Mesothelial cell of epicardium (in vitro differentiated cells): Measurements from ENCODE around the gene STX8. TPM values are rescaled to one million over a fixed set of nuclear protein-coding genes. Genes with fewer than 3 reads are reported as not detected.

Experiments
- DNase-seq, 2 experiments: peaks; one replicate each; pipeline ENCODE4 v3.0.0; 2021; ENCODE audit warnings: low spot score in 2 of 2; ENCODE audit not compliant: unreplicated experiment in 2 of 2
- H3K27ac Mint-ChIP-seq: 2 replicates; pipeline ENCODE4 v1.8.0; 2021; ENCODE audit warnings: mixed read lengths
- H3K27me3 Mint-ChIP-seq: 2 replicates; pipeline ENCODE4 v1.8.0; 2021; ENCODE audit warnings: low read depth, mixed read lengths
- H3K36me3 Mint-ChIP-seq: 2 replicates; pipeline ENCODE4 v1.8.0; 2021; ENCODE audit warnings: mixed read lengths
- H3K4me1 Mint-ChIP-seq: 2 replicates; pipeline ENCODE4 v1.8.0; 2021; ENCODE audit warnings: mixed read lengths
- H3K4me3 Mint-ChIP-seq: 2 replicates; pipeline ENCODE4 v1.8.0; 2021; ENCODE audit warnings: mild to moderate bottlenecking, moderate library complexity, mixed read lengths
- H3K9me3 Mint-ChIP-seq: 2 replicates; pipeline ENCODE4 v1.8.0; 2021; ENCODE audit warnings: mixed read lengths
- total RNA-seq: library from RNA; stranded (reverse); gene quantifications from 3 replicates; pipeline ENCODE4 v1.2.1, GENCODE V29; 2021
- TF ChIP-seq, protein P1 (sequence below): fragments of 200-600 bp; sonication (generic); IDR thresholded peaks from one replicate; pipeline ENCODE4 v1.5.0; 2021; ENCODE audit warnings: antibody characterized with exemption; ENCODE audit not compliant: unreplicated experiment

The STX8 gene
- total RNA-seq, 1 donor from 2014 or later, result 53.3 TPM

DNA sequence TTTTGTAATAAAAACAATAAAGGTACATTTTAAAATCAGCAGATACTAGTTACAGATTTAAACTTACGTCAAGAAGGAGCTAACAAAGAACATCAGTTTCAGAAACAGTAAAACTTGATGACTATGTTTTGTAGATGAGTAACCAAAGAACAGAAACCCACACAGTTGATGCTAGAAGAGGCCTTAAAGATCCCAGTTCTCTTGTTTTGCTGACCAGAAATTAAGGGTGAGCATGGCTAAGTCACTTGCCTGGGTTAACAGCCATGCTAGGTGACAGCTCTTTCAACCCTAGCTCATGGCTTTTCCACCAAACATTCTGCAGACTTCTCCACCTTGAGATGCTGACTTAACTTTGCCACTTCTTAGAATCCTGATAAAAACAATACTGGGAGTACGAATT lies 26.4 kb downstream of the STX8 start:
- no peak overlapping the region for H3K27ac Mint-ChIP-seq
- DNase-seq, result no peak
- H3K36me3 Mint-ChIP-seq, result peaks cover 2% of the 10 kb centered on the region
- no peaks in the 10 kb centered on the region for H3K9me3 Mint-ChIP-seq
- TF ChIP-seq, protein P1, sequence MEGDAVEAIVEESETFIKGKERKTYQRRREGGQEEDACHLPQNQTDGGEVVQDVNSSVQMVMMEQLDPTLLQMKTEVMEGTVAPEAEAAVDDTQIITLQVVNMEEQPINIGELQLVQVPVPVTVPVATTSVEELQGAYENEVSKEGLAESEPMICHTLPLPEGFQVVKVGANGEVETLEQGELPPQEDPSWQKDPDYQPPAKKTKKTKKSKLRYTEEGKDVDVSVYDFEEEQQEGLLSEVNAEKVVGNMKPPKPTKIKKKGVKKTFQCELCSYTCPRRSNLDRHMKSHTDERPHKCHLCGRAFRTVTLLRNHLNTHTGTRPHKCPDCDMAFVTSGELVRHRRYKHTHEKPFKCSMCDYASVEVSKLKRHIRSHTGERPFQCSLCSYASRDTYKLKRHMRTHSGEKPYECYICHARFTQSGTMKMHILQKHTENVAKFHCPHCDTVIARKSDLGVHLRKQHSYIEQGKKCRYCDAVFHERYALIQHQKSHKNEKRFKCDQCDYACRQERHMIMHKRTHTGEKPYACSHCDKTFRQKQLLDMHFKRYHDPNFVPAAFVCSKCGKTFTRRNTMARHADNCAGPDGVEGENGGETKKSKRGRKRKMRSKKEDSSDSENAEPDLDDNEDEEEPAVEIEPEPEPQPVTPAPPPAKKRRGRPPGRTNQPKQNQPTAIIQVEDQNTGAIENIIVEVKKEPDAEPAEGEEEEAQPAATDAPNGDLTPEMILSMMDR, result no peak
- no peak overlapping the region for H3K4me3 Mint-ChIP-seq
- no peaks in the 10 kb centered on the region for H3K4me1 Mint-ChIP-seq
- H3K27me3 Mint-ChIP-seq, result no peaks in the 10 kb centered on the region

DNA sequence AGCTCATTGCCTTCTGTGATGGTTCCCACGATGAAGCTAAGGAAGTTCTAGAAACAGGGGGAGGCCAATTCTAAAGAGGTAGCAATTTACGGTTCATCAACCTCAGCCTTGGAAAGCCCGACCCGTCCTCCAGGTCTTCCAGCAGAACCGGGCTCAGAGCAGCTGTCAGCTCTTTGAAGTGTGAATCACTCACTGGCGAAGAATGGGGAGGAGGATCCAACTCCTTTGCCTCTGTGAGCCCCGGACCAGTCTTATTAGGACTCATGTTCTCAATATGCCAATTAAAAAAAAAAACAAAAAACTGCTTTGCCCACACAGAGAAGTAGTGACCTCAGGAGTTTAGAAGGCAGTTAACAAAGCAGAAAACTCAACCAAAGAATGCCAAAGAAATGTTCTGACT lies 31.4 kb downstream of the STX8 start:
- H3K27ac Mint-ChIP-seq, result no peak overlapping the region
- DNase-seq, result no peak
- H3K9me3 Mint-ChIP-seq, result no peaks in the 10 kb centered on the region
- H3K36me3 Mint-ChIP-seq, result peaks cover 11% of the 10 kb centered on the region
- TF ChIP-seq, protein P1, result no peak
- no peak overlapping the region for H3K4me3 Mint-ChIP-seq
- H3K4me1 Mint-ChIP-seq, result no peaks in the 10 kb centered on the region
- H3K27me3 Mint-ChIP-seq, result no peaks in the 10 kb centered on the region

DNA sequence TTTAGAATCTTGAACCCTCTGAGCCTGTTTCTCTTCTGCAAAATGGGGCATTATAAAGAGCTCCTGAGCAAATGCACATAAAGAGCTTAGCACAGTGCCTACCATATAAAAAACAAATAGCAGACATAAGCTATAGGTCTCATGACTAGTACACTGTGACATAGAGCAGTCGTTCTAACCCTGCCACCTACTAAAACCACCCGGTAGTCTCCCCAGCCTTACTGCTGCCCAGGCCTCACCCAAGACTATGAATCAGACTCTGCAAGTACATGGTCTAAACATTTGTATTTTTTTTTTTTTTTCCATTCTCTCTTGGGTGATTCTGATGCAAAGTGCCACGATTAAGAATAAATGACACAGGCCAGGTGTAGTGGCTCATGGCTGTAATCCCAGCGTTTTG lies 33.9 kb downstream of the STX8 start:
- H3K27ac Mint-ChIP-seq, result no peak overlapping the region
- DNase-seq, result no peak
- no peaks in the 10 kb centered on the region for H3K27me3 Mint-ChIP-seq
- peaks cover 11% of the 10 kb centered on the region for H3K36me3 Mint-ChIP-seq
- no peak overlapping the region for H3K4me3 Mint-ChIP-seq
- H3K4me1 Mint-ChIP-seq, result no peaks in the 10 kb centered on the region
- no peaks in the 10 kb centered on the region for H3K9me3 Mint-ChIP-seq
- TF ChIP-seq, protein P1, result no peak

DNA sequence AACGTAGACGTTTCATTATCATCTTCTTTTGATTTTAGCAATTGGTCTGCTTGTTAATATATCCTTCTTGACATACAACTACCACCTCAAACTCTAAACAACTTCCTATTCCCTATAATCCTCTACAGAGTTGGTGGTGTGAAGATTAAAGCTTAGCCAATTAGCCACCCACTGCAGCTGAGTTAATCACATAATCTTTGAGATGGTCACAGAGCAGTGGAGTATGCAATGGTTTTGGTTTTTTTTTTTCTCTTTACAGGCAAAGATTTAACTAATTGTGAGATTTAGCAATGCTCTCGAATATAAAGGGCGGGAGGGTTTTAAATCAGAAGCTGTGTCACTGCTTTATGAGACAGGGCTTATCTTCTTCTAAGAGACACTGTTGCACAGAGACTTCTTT lies 37.0 kb downstream of the STX8 start:
- H3K27ac Mint-ChIP-seq, result no peak overlapping the region
- no peak for DNase-seq
- H3K4me1 Mint-ChIP-seq, result no peaks in the 10 kb centered on the region
- peaks cover 11% of the 10 kb centered on the region for H3K36me3 Mint-ChIP-seq
- TF ChIP-seq, protein P1, result no peak
- no peaks in the 10 kb centered on the region for H3K27me3 Mint-ChIP-seq
- H3K9me3 Mint-ChIP-seq, result no peaks in the 10 kb centered on the region
- H3K4me3 Mint-ChIP-seq, result no peak overlapping the region

DNA sequence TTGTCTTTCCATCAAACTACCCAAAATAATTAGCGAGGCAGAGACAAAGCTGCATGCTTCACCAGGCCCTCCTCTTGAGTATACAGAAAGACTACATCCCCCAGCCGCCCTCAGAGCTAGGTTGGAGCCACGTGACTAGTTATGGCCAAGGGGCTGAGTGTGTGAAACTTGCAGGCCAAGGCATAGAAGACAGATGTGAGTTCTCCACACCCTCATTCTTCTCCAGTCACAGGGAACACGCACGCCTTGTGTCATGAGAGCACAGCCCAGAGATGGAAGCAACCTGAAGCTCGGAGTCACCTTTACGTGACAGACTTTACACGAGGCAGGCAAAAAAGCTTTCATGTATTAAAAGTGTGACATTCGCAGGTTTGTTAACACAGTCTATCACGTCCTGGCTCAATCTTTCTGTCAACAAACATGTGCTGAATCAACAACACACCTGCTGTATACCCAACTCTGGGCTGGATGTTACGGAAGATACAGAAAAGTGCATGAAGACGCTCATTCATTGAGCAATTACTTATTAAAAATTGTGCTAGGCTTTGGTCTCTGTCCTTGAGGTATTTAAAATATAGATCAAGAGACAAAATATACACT lies 38.3 kb downstream of the STX8 start:
- Mint-ChIP-seq H3K9me3 (no peaks in the 10 kb centered on the region), H3K4me1 (no peaks in the 10 kb centered on the region), H3K27me3 (no peaks in the 10 kb centered on the region), H3K36me3 (peaks cover 11% of the 10 kb centered on the region), H3K4me3 (no peak overlapping the region), H3K27ac (no peak overlapping the region)
- DNase-seq, result no peak
- TF ChIP-seq, protein P1, result no peak

DNA sequence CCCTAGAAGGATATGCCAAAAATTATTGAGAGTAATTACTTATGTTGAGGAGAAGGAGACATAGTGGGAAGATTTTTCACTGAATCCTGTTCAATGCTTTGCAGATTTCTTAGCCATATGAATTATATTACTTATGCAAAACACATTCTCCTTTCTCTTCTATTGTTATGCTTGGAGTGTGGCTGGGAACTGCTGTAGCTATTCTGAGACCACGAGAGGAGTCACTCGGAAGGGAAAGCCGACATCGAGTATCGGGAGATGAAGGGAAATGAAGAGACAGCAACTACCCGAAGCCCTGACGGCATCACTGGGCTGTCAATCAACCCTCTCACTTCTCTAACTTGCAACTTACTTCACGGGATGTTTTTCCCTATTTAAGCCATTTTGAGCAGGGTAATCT lies 39.6 kb downstream of the STX8 start:
- DNase-seq, result no peak
- Mint-ChIP-seq H3K27me3 (no peaks in the 10 kb centered on the region), H3K4me1 (peaks cover 3% of the 10 kb centered on the region), H3K4me3 (no peak overlapping the region), H3K9me3 (no peaks in the 10 kb centered on the region), H3K27ac (no peak overlapping the region), H3K36me3 (peaks cover 10% of the 10 kb centered on the region)
- TF ChIP-seq, protein P1, result no peak
